SU-DHL-6 (cell line): ENCODE data around the gene ATP10D.

Experiments used
- H2AFZ ChIP-seq: fragments of 200-600 bp; sonication (generic); 2 replicates; pipeline ENCODE4 v1.6.1; 2014; ENCODE audit warnings: low read depth, mild to moderate bottlenecking, moderate library complexity, mixed read lengths, antibody characterized with exemption, low read length; ENCODE audit not compliant: severe bottlenecking
- H3F3A ChIP-seq: fragments of 200-600 bp; shearing (Covaris generic); 2 replicates; pipeline ENCODE4 v1.6.0; 2016; ENCODE audit warnings: antibody characterized with exemption, mild to moderate bottlenecking; ENCODE audit not compliant: insufficient read depth
- H3K27ac ChIP-seq: fragments of 200-600 bp; sonication (generic); 2 replicates; pipeline ENCODE4 v1.5.1; 2016; ENCODE audit warnings: low read depth, mild to moderate bottlenecking, low read length, moderate library complexity, mixed read lengths
- H3K27me3 ChIP-seq: fragments of 200-600 bp; sonication (generic), shearing (Covaris generic); 2 replicates; pipeline ENCODE4 v1.6.0; 2014; ENCODE audit warnings: mild to moderate bottlenecking, low read length
- H3K36me3 ChIP-seq: fragments of 200-600 bp; sonication (generic); 2 replicates; pipeline ENCODE4 v1.6.1; 2014; ENCODE audit warnings: mild to moderate bottlenecking, low read length, mixed read lengths
- H3K4me2 ChIP-seq: fragments of 300-600, 200-600 bp; shearing (Covaris generic), sonication (generic); 2 replicates; pipeline ENCODE4 v1.6.0; 2014; ENCODE audit warnings: low read length, low read depth, mild to moderate bottlenecking; ENCODE audit not compliant: poor library complexity, severe bottlenecking
- H3K4me3 ChIP-seq: fragments of 200-600 bp; sonication (generic); 2 replicates; pipeline ENCODE4 v1.5.1; 2014; ENCODE audit warnings: antibody characterized with exemption, low read length, mild to moderate bottlenecking, mixed read lengths; ENCODE audit not compliant: insufficient read depth, poor library complexity, severe bottlenecking
- H3K79me2 ChIP-seq: fragments of 200-600 bp; sonication (generic); 2 replicates; pipeline ENCODE4 v1.6.1; 2014; ENCODE audit warnings: mild to moderate bottlenecking, low read length, moderate library complexity; ENCODE audit not compliant: insufficient read depth
- H3K9ac ChIP-seq: fragments of 200-600 bp; sonication (generic); 2 replicates; pipeline ENCODE4 v1.7.0; 2014; ENCODE audit warnings: mild to moderate bottlenecking, low read length
- H3K9me2 ChIP-seq: fragments of 200-600 bp; sonication (generic); replicated peaks from 2 replicates; pipeline ENCODE4 v1.6.1; 2014; ENCODE audit warnings: low read length; ENCODE audit not compliant: insufficient read depth
- H3K9me3 ChIP-seq: fragments of 200-600 bp; sonication (generic); 2 replicates; pipeline ENCODE4 v1.6.1; 2014; ENCODE audit warnings: low read length, mixed read lengths; ENCODE audit not compliant: insufficient read depth
- H4K20me1 ChIP-seq: fragments of 200-600 bp; sonication (generic); 2 replicates; pipeline ENCODE4 v1.6.1; 2014; ENCODE audit warnings: low read depth, mild to moderate bottlenecking, antibody characterized with exemption, low read length, moderate library complexity, mixed read lengths
- EZH2phosphoT487 ChIP-seq: fragments of 200-600 bp; sonication (generic), shearing (Covaris generic); conservative IDR thresholded peaks from 2 replicates; pipeline ENCODE4 v1.6.1; 2018; ENCODE audit warnings: mild to moderate bottlenecking, antibody characterized with exemption, low read length, moderate library complexity, mixed read lengths
- TF ChIP-seq, protein P1 (sequence below): fragments of 200-600 bp; sonication (generic); IDR thresholded peaks from one replicate; pipeline ENCODE4 v1.5.1; 2017; ENCODE audit warnings: antibody characterized with exemption, mild to moderate bottlenecking, low read length, moderate library complexity; ENCODE audit not compliant: insufficient read depth, poor library complexity, severe bottlenecking

Gene ATP10D

DNA sequence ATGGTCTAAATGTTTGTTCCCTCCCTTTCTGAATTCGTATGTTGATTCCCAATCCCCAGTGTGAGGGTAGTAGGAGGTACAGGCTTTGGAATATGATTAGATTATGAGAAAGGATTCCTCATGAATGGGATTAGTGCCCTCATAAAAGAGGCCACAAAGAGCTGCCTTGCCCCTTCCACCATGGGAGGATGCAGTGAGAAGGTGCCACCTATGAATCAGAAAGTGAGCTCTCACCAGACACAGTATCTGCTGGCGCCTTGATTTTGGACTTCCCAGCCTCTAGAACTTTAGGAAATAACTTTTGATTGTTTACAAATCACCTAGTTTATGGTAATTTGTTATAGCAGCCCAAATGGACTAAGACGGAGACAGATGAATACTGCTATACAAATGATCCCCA, 3.6 kb downstream of the ATP10D start:
- Histone ChIP-seq H4K20me1 (no peaks in the 10 kb centered on the region), H3K27ac (no peak overlapping the region), H3K79me2 (no peaks in the 10 kb centered on the region), H3K9me3 (no peaks in the 10 kb centered on the region), H3F3A (peaks cover 4% of the 10 kb centered on the region; the same call in 1 of the 2 replicates), H3K27me3 (no peaks in the 10 kb centered on the region), H2AFZ (no peak overlapping the region), H3K36me3 (no peaks in the 10 kb centered on the region), H3K9me2 (no peaks in the 10 kb centered on the region), H3K4me3 (no peak overlapping the region), H3K4me2 (no peak overlapping the region), H3K9ac (no peak overlapping the region)
- no peak for TF ChIP-seq EZH2phosphoT487
- TF ChIP-seq, protein P1, sequence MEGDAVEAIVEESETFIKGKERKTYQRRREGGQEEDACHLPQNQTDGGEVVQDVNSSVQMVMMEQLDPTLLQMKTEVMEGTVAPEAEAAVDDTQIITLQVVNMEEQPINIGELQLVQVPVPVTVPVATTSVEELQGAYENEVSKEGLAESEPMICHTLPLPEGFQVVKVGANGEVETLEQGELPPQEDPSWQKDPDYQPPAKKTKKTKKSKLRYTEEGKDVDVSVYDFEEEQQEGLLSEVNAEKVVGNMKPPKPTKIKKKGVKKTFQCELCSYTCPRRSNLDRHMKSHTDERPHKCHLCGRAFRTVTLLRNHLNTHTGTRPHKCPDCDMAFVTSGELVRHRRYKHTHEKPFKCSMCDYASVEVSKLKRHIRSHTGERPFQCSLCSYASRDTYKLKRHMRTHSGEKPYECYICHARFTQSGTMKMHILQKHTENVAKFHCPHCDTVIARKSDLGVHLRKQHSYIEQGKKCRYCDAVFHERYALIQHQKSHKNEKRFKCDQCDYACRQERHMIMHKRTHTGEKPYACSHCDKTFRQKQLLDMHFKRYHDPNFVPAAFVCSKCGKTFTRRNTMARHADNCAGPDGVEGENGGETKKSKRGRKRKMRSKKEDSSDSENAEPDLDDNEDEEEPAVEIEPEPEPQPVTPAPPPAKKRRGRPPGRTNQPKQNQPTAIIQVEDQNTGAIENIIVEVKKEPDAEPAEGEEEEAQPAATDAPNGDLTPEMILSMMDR: no peak

DNA sequence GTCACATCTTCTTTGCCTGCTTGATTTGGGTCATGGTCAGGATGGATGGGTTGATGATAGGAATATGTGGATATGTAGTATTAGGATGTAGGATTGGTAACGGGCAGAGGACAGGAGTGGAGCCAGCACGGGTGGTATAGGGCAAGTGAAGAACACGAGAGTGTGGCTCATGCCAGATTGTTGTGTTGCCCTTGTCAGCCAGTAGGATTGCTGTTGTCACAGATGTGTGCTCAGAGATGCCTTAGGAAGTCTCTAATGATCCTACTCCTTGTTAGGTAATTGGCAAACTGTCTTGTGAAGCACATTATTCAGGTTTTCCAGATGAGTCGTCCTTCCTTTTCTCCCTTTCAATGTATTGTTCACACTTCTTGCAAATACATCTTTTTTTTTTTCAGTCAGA, 5.5 kb downstream of the ATP10D start:
- Histone ChIP-seq H3K9ac (no peak overlapping the region), H3K4me2 (no peak overlapping the region), H3K9me2 (no peaks in the 10 kb centered on the region), H3F3A (no peaks in the 10 kb centered on the region), H3K27me3 (no peaks in the 10 kb centered on the region), H3K79me2 (no peaks in the 10 kb centered on the region), H3K36me3 (no peaks in the 10 kb centered on the region), H3K9me3 (no peaks in the 10 kb centered on the region), H3K4me3 (no peak overlapping the region), H4K20me1 (no peaks in the 10 kb centered on the region), H3K27ac (no peak overlapping the region), H2AFZ (no peak overlapping the region)
- TF ChIP-seq, protein P1: peak; percentile 36
- no peak for TF ChIP-seq EZH2phosphoT487

DNA sequence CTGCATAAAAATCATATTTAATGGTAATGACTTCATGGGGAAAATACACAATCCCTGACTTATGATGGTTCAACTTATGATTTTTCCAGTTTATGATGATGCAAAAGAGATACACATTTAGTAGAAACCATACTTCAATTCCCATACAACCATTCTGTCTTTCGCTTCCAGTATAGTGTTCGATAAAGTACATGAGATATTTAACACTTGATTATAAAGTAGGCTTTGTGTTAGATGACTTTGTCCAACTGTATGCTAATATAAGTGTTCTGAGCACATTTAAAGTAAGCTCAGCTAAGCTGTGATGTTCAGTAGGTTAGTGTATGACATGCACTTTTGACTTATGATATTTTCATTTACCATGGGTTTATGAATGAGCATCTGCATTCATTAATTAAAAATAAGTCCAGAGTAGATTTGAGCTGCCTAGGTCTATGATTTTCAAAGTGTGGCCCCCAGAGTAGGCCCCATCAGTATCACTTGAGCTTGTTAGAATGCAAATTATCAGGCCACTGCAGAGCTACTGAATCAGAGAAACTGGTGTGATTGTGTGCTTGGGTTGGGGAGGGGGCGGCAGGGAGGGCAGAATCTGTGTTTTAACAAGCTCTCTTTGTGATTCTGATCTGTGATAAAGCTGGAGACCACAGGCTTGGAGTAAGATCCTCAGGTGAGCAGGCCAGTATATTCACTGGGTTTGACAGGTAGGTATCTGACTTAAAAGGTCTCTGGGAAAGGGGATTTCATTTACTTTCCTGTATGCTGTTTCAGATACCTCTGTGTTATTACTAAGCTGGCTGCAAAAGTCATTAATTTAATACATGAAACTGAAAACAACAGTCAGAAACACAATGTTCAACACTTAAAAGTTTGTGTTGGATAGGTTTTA, 8.4 kb downstream of the ATP10D start:
- H2AFZ ChIP-seq: no peak overlapping the region
- H3K36me3 ChIP-seq: no peaks in the 10 kb centered on the region
- no peak overlapping the region for H3K27ac ChIP-seq
- H3K9me3 ChIP-seq: no peaks in the 10 kb centered on the region
- no peaks in the 10 kb centered on the region for H4K20me1 ChIP-seq
- H3K27me3 ChIP-seq: no peaks in the 10 kb centered on the region
- H3K4me2 ChIP-seq: no peak overlapping the region
- H3K4me3 ChIP-seq: no peak overlapping the region
- no peaks in the 10 kb centered on the region for H3K79me2 ChIP-seq
- no peak overlapping the region for H3K9ac ChIP-seq
- no peaks in the 10 kb centered on the region for H3K9me2 ChIP-seq
- H3F3A ChIP-seq: no peaks in the 10 kb centered on the region
- TF ChIP-seq, protein P1: no peak
- TF ChIP-seq EZH2phosphoT487: no peak
